Endothelial cell of umbilical vein (primary cell): ENCODE data around the gene CACNA1E. TPM values are rescaled to one million over a fixed set of nuclear protein-coding genes. Genes with fewer than 3 reads are reported as not detected.

Experiments used
- BruUV-seq: library from RNA; stranded (reverse); fragments of 400-500 nt; replicated peaks from 2 replicates; lab custom pipeline; 2021; lab: Mats Ljungman, UMichigan
- CTCF ChIA-PET: fragments of 300-600, 350-600 bp; sonication (Branson Sonifier 250); formaldehyde crosslinking; loops from one replicate; lab custom pipeline; 2021; ENCODE audit warnings: antibody characterized with exemption, inconsistent platforms; lab: Charles Lee
- POLR2A ChIA-PET: fragments of 300-600, 350-600 bp; sonication (Branson Sonifier 250); formaldehyde crosslinking; loops from one replicate; lab custom pipeline; 2021; ENCODE audit warnings: antibody characterized with exemption, inconsistent platforms; lab: Charles Lee
- DNase-seq: peaks from one replicate; pipeline ENCODE4 v3.0.0-alpha.2; 2011; ENCODE audit warnings: low read depth, low spot score
- FAIRE-seq: peaks from 2 replicates; lab custom pipeline; 2011; peaks lifted over from hg19 to GRCh38; lab: Jason Lieb, UNC
- H2AFZ ChIP-seq: 2 replicates; pipeline ENCODE4 v1.6.0; 2012; ENCODE audit warnings: low read depth, low read length, control low read depth, inconsistent platforms
- H3K27ac ChIP-seq: 2 replicates; pipeline ENCODE4 v1.5.1; 2011; ENCODE audit warnings: low read depth, mild to moderate bottlenecking, control low read depth, low read length, moderate library complexity; ENCODE audit not compliant: insufficient read depth
- H3K27me3 ChIP-seq, 2 experiments: 2 replicates each; pipeline versions ENCODE4 v1.6.0 to v1.6.1; 2011; ENCODE audit warnings: low read length in 2 of 2, mixed read lengths in 1 of 2; ENCODE audit not compliant: control insufficient read depth in 2 of 2, insufficient read depth in 2 of 2
- H3K36me3 ChIP-seq, 2 experiments: 2 replicates in 1 of 2; 3 replicates in 1 of 2; pipeline ENCODE4 v1.5.1; 2011; ENCODE audit warnings: low read length in 2 of 2, mild to moderate bottlenecking in 1 of 2, moderate library complexity in 1 of 2; ENCODE audit not compliant: control insufficient read depth in 2 of 2, insufficient read depth in 2 of 2; ENCODE audit errors: extremely low read depth in 1 of 2
- H3K4me1 ChIP-seq: 3 replicates; pipeline ENCODE4 v1.5.1; 2011; ENCODE audit warnings: mild to moderate bottlenecking, low read length; ENCODE audit not compliant: control insufficient read depth, insufficient read depth; ENCODE audit errors: extremely low read depth
- H3K4me2 ChIP-seq: 2 replicates; pipeline ENCODE4 v1.6.1; 2011; ENCODE audit warnings: low read length, control low read depth, mixed read lengths; ENCODE audit not compliant: insufficient read depth
- H3K4me3 ChIP-seq, 3 experiments: fragments of 200-600 bp in 1 of 3; sonication (generic), shearing (Covaris generic) in 1 of 3; replicated peaks in 1 of 3; 2 replicates each; pipeline ENCODE4 v1.5.1; 2011 to 2016; ENCODE audit warnings: control low read depth in 3 of 3, low read length in 3 of 3, mild to moderate bottlenecking in 2 of 3, inconsistent platforms in 1 of 3, low read depth in 1 of 3, moderate library complexity in 1 of 3; ENCODE audit not compliant: insufficient read depth in 1 of 3
- H3K79me2 ChIP-seq: 2 replicates; pipeline ENCODE4 v1.6.0; 2012; ENCODE audit warnings: low read length, inconsistent platforms; ENCODE audit not compliant: control insufficient read depth, insufficient read depth
- H3K9ac ChIP-seq: replicated peaks from 2 replicates; pipeline ENCODE3; 2011; ENCODE audit warnings: low read length, control low read depth; ENCODE audit not compliant: insufficient read depth; ENCODE audit errors: extremely low read depth
- H3K9me1 ChIP-seq: replicated peaks from 3 replicates; pipeline ENCODE4 v1.6.0; 2011; ENCODE audit warnings: mild to moderate bottlenecking, low read length; ENCODE audit not compliant: control insufficient read depth, insufficient read depth; ENCODE audit errors: extremely low read depth
- H3K9me3 ChIP-seq: replicated peaks from 2 replicates; pipeline ENCODE4 v1.5.1; 2012; ENCODE audit warnings: low read length, inconsistent platforms; ENCODE audit not compliant: control insufficient read depth, insufficient read depth
- H4K20me1 ChIP-seq: replicated peaks from 2 replicates; pipeline ENCODE3; 2011; ENCODE audit warnings: mild to moderate bottlenecking, low read length; ENCODE audit not compliant: control insufficient read depth, insufficient read depth; ENCODE audit errors: extremely low read depth
- EZH2 ChIP-seq: IDR thresholded peaks from 2 replicates; pipeline ENCODE4 v1.6.1; 2012; ENCODE audit warnings: borderline replicate concordance, low read depth, mild to moderate bottlenecking, moderate library complexity, low read length, inconsistent platforms; ENCODE audit not compliant: severe bottlenecking
- FOS ChIP-seq: IDR thresholded peaks from 2 replicates; pipeline ENCODE4 v1.6.1; 2011; ENCODE audit warnings: mild to moderate bottlenecking, low read length, moderate library complexity, borderline replicate concordance; ENCODE audit not compliant: insufficient read depth
- GATA2 ChIP-seq: IDR thresholded peaks from 2 replicates; pipeline ENCODE4 v1.7.0; 2011; ENCODE audit warnings: low read depth, mild to moderate bottlenecking, moderate library complexity, mixed read lengths, low read length; ENCODE audit not compliant: insufficient read length, insufficient read depth
- JUN ChIP-seq: IDR thresholded peaks from 2 replicates; pipeline ENCODE4 v1.6.1; 2011; ENCODE audit warnings: borderline replicate concordance, low read depth; ENCODE audit not compliant: insufficient read length, insufficient read depth
- MYC ChIP-seq: IDR thresholded peaks from one replicate; pipeline ENCODE4 v1.6.1; 2011; ENCODE audit warnings: mild to moderate bottlenecking, low read depth, low read length
- POLR2A ChIP-seq: IDR thresholded peaks from 2 replicates; pipeline ENCODE4 v1.6.1; 2012; ENCODE audit warnings: low read depth, mild to moderate bottlenecking, control low read depth, low read length
- POLR2AphosphoS5 ChIP-seq: IDR thresholded peaks from 2 replicates; pipeline ENCODE4 v1.6.1; 2012; ENCODE audit warnings: low read depth, mild to moderate bottlenecking, control low read depth, low read length, moderate library complexity; ENCODE audit not compliant: insufficient read depth
- dilution Hi-C: fragments of 300-500 bp; cut with MboI; formaldehyde crosslinking; loops from one replicate; pipeline ENCODE4 v1.15.0; 2019; ENCODE audit warnings: low sequenced_read_pairs; ENCODE audit not compliant: extremely low pct_ligation_motif_present
- intact Hi-C: fragments of 100-400 bp; cut with micrococcal nuclease; formaldehyde crosslinking; loops from one replicate; pipeline ENCODE4 v1.10.0; 2022
- polyA plus RNA-seq, 4 experiments: library from polyadenylated mRNA; depleted of rRNA in 3 of 4; stranded (reverse) in 3 of 4; unstranded in 1 of 4; fragments of >200 nt; gene quantifications; 2 replicates each; pipeline versions ENCODE4 v1.2.1 to v1.2.3, GENCODE V29; 2011 to 2012; ENCODE audit warnings: missing spikeins in 1 of 4
- total RNA-seq: library from RNA; stranded (reverse); gene quantifications from 2 replicates; pipeline ENCODE4 v1.2.3, GENCODE V29; 2021
- TF ChIP-seq, protein P1 (sequence below): IDR thresholded peaks from 2 replicates; pipeline ENCODE4 v1.6.1; 2011; ENCODE audit not compliant: insufficient read depth, insufficient read length
- TF ChIP-seq, protein P2 (sequence below), 2 donors: IDR thresholded peaks; 1 replicate in 1 of 2; 2 replicates in 1 of 2; pipeline ENCODE4 v1.5.1; 2011; ENCODE audit warnings: low read length in 2 of 2, mild to moderate bottlenecking in 2 of 2, moderate library complexity in 2 of 2, control low read depth in 1 of 2, inconsistent platforms in 1 of 2, low read depth in 1 of 2; ENCODE audit not compliant: insufficient read depth in 1 of 2; ENCODE audit errors: extremely low read depth in 1 of 2

Gene CACNA1E
- total and polyA plus RNA-seq, 2 donors (not counting 3 experiments of a cell fraction or from before 2014, with no cell fraction given) = not detected

DNA sequence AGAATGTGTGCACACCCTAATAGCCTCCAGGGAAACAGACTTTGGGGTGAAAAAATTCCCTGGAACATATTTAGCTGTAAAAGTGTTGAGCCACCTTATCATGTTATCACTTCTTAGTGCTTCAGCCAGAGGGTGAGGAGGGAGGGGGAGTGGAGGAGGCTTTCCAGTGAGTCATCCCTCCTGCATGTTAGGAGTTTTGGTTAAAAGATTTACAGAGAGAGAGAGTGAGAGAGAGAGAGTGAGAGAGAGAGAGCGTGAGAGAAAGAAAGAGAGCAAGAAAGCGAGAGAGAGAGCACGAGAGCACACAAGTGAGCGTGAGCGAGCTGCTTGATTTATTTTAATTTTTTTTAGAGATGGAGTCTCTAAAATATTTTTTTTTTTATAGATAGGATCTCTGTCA is 13.5 kb upstream of the CACNA1E start:
- no peak for DNase-seq
- no peak overlapping the region for H3K4me3 ChIP-seq
- TF ChIP-seq, protein P1, sequence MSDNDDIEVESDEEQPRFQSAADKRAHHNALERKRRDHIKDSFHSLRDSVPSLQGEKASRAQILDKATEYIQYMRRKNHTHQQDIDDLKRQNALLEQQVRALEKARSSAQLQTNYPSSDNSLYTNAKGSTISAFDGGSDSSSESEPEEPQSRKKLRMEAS = no peak
- no peak for TF ChIP-seq MYC
- no peak for TF ChIP-seq POLR2A
- TF ChIP-seq POLR2AphosphoS5 = no peak
- no peak for TF ChIP-seq FOS
- no peak for TF ChIP-seq JUN
- no peak for TF ChIP-seq GATA2
- TF ChIP-seq, protein P2, sequence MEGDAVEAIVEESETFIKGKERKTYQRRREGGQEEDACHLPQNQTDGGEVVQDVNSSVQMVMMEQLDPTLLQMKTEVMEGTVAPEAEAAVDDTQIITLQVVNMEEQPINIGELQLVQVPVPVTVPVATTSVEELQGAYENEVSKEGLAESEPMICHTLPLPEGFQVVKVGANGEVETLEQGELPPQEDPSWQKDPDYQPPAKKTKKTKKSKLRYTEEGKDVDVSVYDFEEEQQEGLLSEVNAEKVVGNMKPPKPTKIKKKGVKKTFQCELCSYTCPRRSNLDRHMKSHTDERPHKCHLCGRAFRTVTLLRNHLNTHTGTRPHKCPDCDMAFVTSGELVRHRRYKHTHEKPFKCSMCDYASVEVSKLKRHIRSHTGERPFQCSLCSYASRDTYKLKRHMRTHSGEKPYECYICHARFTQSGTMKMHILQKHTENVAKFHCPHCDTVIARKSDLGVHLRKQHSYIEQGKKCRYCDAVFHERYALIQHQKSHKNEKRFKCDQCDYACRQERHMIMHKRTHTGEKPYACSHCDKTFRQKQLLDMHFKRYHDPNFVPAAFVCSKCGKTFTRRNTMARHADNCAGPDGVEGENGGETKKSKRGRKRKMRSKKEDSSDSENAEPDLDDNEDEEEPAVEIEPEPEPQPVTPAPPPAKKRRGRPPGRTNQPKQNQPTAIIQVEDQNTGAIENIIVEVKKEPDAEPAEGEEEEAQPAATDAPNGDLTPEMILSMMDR (IDR thresholded peaks at IDR 0.05; ENCODE audit: extremely low read depth in 1 of 2, insufficient read depth in 1 of 2, low read depth in 1 of 2, low read length in 2 of 2) = no peak
- TF ChIP-seq EZH2 = no peak
- dilution Hi-C loops = no loop called here
- no peak overlapping the region for H3K9ac ChIP-seq
- no peak for FAIRE-seq
- no TSS peak for BruUV-seq
- no peaks in the 10 kb centered on the region for H3K9me1 ChIP-seq
- intact Hi-C loops = no loop called here
- no peaks in the 10 kb centered on the region for H3K27me3 ChIP-seq
- no peak overlapping the region for H3K27ac ChIP-seq
- no peaks in the 10 kb centered on the region for H3K79me2 ChIP-seq
- no peak overlapping the region for H2AFZ ChIP-seq
- H3K36me3 ChIP-seq = no peaks in the 10 kb centered on the region
- H3K4me1 ChIP-seq = no peaks in the 10 kb centered on the region
- ChIA-PET POLR2A (no interaction called here), CTCF (interaction anchor here (2.9 kb wide), 1 partner anchor 9 kb away, joined by 8 read pairs; no protein-coding TSS in a partner anchor)
- no peaks in the 10 kb centered on the region for H4K20me1 ChIP-seq
- no peak overlapping the region for H3K4me2 ChIP-seq
- no peaks in the 10 kb centered on the region for H3K9me3 ChIP-seq
